ENCODE data around the gene RFWD3. TPM values are rescaled to one million over a fixed set of nuclear protein-coding genes. Genes with fewer than 3 reads are reported as not detected.

Gene RFWD3
- total RNA-seq, 1 donor from 2014 or later: 17.7 TPM

DNA sequence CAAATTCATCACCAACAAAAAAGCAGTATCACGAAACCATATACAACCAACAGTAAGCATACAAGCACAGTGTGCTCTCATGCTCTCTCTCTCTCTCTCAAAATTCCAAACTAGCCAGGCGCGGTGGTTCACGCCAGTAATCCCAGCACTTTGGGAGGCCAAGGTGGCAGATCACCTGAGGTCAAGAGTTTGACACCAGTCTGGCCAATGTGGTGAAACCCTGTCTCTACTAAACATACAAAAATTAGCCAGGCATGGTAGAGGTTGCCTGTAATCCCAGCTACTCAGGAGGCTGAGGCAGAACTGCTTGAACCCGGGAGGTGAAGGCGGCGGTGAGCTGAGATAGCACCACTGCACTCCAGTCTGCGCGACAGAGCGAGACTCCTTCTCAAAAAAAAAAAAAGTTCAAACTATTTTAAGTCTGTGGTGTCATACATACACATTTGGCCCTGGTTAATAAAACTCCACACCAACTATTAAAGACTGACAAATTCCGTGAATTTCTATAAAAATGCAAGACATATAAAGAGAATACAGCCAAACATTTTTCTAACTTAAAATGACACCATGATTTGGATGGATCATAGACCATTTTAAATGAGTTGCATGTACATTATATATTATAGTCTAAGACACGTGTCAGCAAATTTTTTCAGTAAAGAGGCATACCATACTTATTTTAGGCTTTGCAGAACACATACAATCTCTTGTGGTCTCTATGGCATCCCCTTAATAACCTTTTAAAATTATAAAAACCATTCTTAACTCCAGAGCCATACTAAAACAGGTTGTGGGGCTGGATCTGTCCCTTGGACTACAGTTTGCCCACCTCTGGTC is 90.7 kb downstream of the RFWD3 start:
- H3K27me3 ChIP-seq (ENCODE audit: control insufficient read depth in 3 of 3, insufficient read depth in 3 of 3, low read length in 3 of 3): no peaks in the 10 kb centered on the region
- peaks cover 15 to 36% (median 25%) of the 10 kb centered on the region in 3 donors for H3K4me1 ChIP-seq (ENCODE audit: control insufficient read depth in 3 of 3, insufficient read depth in 3 of 3, low read length in 3 of 3)
- H3K27ac ChIP-seq (ENCODE audit: low read depth, low read length): peak overlapping the region; percentile 78
- H3K9ac ChIP-seq (ENCODE audit: low read depth in 1 of 3, low read length in 3 of 3): peak overlapping the region; percentile 33 to 54 (median 53)
- H3K36me3 ChIP-seq (ENCODE audit: control insufficient read depth in 3 of 3, insufficient read depth in 3 of 3, low read length in 3 of 3): no peaks in the 10 kb centered on the region
- no peaks in the 10 kb centered on the region for H3K9me3 ChIP-seq (ENCODE audit: control insufficient read depth in 3 of 3, low read length in 3 of 3)
- H3K4me3 ChIP-seq (ENCODE audit: low read length in 3 of 3): peak overlapping the region in 2 of 3 donors; percentile 45 to 51

DNA sequence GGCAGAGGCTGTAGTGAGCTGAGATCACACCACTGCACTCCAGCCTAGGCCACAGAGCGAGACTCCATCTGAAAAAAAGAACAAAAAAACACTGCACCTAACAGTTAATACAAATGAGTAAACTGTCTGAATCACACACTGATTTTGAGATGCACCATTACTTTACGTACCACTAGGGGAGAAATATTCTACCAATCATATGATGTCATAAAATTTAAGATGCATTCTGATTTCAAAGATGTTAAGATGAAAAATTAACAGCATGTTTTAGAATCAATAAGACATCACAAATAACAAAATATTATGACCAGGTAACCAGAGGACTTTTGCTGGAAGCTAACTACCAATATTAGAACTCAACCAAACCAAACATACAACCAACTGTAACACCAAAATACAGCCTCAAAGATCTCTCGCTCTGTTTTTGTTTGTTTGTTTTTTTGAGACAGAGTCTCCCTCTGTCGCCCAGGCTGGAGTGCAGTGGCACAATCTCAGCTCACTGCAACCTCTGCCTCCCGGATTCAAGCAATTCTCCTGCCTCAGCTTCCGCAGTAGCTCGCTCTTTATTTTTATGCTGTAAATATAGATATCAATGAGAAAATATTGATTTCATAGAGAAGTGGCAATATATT is 91.4 kb downstream of the RFWD3 start:
- no peaks in the 10 kb centered on the region for H3K27me3 ChIP-seq (ENCODE audit: control insufficient read depth in 3 of 3, insufficient read depth in 3 of 3, low read length in 3 of 3)
- H3K4me1 ChIP-seq (ENCODE audit: control insufficient read depth in 3 of 3, insufficient read depth in 3 of 3, low read length in 3 of 3): peaks cover 20 to 42% (median 24%) of the 10 kb centered on the region in 3 donors
- peak overlapping the region in 1 of 3 donors; percentile 33 for H3K9ac ChIP-seq (ENCODE audit: low read depth in 1 of 3, low read length in 3 of 3)
- no peaks in the 10 kb centered on the region for H3K9me3 ChIP-seq (ENCODE audit: control insufficient read depth in 3 of 3, low read length in 3 of 3)
- H3K4me3 ChIP-seq (ENCODE audit: low read length in 3 of 3): peak overlapping the region in 1 of 3 donors; percentile 51
- H3K36me3 ChIP-seq (ENCODE audit: control insufficient read depth in 3 of 3, insufficient read depth in 3 of 3, low read length in 3 of 3): no peaks in the 10 kb centered on the region
- peak overlapping the region; percentile 78 for H3K27ac ChIP-seq (ENCODE audit: low read depth, low read length)

DNA sequence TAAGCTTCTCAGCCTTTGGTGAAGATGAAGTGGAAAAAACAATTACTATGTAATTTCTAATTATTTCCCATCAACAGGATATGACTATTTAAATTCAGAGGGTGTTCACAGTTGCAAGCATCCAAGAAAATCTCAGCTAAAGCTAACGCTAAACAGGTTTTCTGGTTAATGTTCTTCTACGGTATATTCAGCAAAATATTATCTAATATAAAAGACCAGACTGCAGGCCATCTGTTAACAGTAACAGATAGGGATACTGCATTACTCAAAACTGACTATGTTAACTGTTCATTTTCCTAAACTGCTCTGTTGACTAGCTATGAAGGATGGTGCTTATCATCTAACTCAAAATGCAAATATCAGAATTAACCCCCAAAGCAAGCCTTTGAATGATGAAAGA is 92.5 kb downstream of the RFWD3 start:
- Histone ChIP-seq H3K36me3 (ENCODE audit: control insufficient read depth in 3 of 3, insufficient read depth in 3 of 3, low read length in 3 of 3) (no peaks in the 10 kb centered on the region), H3K9ac (ENCODE audit: low read depth in 1 of 3, low read length in 3 of 3) (no peak overlapping the region), H3K4me3 (ENCODE audit: low read length in 3 of 3) (no peak overlapping the region), H3K9me3 (ENCODE audit: control insufficient read depth in 3 of 3, low read length in 3 of 3) (no peaks in the 10 kb centered on the region), H3K4me1 (ENCODE audit: control insufficient read depth in 3 of 3, insufficient read depth in 3 of 3, low read length in 3 of 3) (peaks cover 17 to 39% (median 21%) of the 10 kb centered on the region in 3 donors), H3K27me3 (ENCODE audit: control insufficient read depth in 3 of 3, insufficient read depth in 3 of 3, low read length in 3 of 3) (no peaks in the 10 kb centered on the region), H3K27ac (ENCODE audit: low read depth, low read length) (no peak overlapping the region)

DNA sequence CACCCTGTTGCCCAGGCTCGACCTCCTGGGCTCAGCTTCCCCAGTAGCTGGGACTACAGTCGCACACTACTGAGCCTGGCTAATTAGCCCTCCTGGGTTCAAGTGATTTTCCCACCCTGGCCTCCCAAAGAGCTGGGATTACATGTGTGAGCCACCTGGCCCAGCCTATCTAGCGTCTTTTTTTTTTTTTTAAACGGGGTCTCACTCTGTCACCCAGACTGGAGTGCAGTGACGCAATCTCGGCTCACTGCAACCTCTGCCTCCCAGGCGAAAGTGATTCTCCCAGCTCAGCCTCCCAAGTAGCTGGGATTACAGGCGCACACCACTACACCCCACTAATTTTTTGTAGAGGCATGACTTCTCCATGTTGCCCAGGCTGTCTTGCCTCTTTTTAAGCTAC is 93.1 kb downstream of the RFWD3 start:
- no peaks in the 10 kb centered on the region for H3K36me3 ChIP-seq (ENCODE audit: control insufficient read depth in 3 of 3, insufficient read depth in 3 of 3, low read length in 3 of 3)
- H3K4me3 ChIP-seq (ENCODE audit: low read length in 3 of 3): no peak overlapping the region
- H3K4me1 ChIP-seq (ENCODE audit: control insufficient read depth in 3 of 3, insufficient read depth in 3 of 3, low read length in 3 of 3): peaks cover 20 to 37% (median 21%) of the 10 kb centered on the region in 3 donors
- no peaks in the 10 kb centered on the region for H3K9me3 ChIP-seq (ENCODE audit: control insufficient read depth in 3 of 3, low read length in 3 of 3)
- no peaks in the 10 kb centered on the region for H3K27me3 ChIP-seq (ENCODE audit: control insufficient read depth in 3 of 3, insufficient read depth in 3 of 3, low read length in 3 of 3)
- H3K27ac ChIP-seq (ENCODE audit: low read depth, low read length): no peak overlapping the region
- H3K9ac ChIP-seq (ENCODE audit: low read depth in 1 of 3, low read length in 3 of 3): no peak overlapping the region

Other genes with a start within 250 kb of the RFWD3 start
- 2.1 TPM for gene CLEC18B, start 245.4 kb downstream of the RFWD3 start, total RNA-seq
- 97.1 TPM for gene GLG1, start 59.8 kb downstream of the RFWD3 start, total RNA-seq
- 3.7 TPM for gene MLKL, start 34.0 kb upstream of the RFWD3 start, total RNA-seq
- gene FA2H, start 107.9 kb upstream of the RFWD3 start, total RNA-seq: not detected

Data from skeletal muscle tissue (tissue), 4 donors.